Measurements from ENCODE around the gene PATL1.

DNA sequence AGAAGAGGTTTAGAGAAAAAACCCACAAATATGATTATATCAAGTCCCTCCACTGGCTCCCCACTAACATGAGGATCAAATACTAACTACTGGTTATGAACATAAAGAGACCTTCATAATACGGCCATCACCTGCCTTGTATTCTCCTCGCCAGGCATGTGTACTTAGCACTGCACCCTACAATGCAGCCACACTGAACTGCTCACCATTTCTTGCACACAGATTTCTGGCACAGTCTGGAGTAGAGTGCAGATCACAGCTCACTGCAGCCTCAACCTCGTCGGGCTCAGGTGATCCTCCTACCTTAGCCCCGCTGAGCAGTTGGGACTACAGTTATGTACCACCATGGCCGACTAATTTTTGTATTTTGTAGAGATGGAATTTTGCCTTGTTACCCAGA, 66.4 kb downstream of the PATL1 start:
- TF ChIP-seq, protein P1, sequence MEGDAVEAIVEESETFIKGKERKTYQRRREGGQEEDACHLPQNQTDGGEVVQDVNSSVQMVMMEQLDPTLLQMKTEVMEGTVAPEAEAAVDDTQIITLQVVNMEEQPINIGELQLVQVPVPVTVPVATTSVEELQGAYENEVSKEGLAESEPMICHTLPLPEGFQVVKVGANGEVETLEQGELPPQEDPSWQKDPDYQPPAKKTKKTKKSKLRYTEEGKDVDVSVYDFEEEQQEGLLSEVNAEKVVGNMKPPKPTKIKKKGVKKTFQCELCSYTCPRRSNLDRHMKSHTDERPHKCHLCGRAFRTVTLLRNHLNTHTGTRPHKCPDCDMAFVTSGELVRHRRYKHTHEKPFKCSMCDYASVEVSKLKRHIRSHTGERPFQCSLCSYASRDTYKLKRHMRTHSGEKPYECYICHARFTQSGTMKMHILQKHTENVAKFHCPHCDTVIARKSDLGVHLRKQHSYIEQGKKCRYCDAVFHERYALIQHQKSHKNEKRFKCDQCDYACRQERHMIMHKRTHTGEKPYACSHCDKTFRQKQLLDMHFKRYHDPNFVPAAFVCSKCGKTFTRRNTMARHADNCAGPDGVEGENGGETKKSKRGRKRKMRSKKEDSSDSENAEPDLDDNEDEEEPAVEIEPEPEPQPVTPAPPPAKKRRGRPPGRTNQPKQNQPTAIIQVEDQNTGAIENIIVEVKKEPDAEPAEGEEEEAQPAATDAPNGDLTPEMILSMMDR (IDR thresholded peaks at IDR 0.05; ENCODE audit: insufficient read depth, low read length, poor library complexity, severe bottlenecking): no peak
- no peak for TF ChIP-seq EZH2phosphoT487 (conservative IDR thresholded peaks at IDR 0.05; ENCODE audit: low read length)

All from SU-DHL-6 (cell line).